Gastrocnemius medialis (tissue), 4 donors: ENCODE results near the gene FLT4.

Experiments used
- POLR2A ChIP-seq, 2 donors: fragments of 450-650 bp; IDR thresholded peaks; one replicate each; pipeline ENCODE4 v1.6.1; 2017; ENCODE audit warnings: antibody characterized with exemption in 2 of 2, mild to moderate bottlenecking in 2 of 2, moderate library complexity in 2 of 2
- TF ChIP-seq, protein P1 (sequence below), 5 experiments: fragments of 450-650 bp in 3 of 5; fragments of 200-600 bp in 2 of 5; sonication (generic) in 2 of 5; IDR thresholded peaks in 4 of 5; conservative IDR thresholded peaks in 1 of 5; 1 replicate in 4 of 5; 2 replicates in 1 of 5; pipeline ENCODE4 v1.5.1; 2016 to 2019; ENCODE audit warnings: antibody characterized with exemption in 5 of 5, mild to moderate bottlenecking in 3 of 5, moderate library complexity in 3 of 5

GRCh38 chr5:180691046-180691445, 41.6 kb upstream of the FLT4 start:
- TF ChIP-seq, protein P1, sequence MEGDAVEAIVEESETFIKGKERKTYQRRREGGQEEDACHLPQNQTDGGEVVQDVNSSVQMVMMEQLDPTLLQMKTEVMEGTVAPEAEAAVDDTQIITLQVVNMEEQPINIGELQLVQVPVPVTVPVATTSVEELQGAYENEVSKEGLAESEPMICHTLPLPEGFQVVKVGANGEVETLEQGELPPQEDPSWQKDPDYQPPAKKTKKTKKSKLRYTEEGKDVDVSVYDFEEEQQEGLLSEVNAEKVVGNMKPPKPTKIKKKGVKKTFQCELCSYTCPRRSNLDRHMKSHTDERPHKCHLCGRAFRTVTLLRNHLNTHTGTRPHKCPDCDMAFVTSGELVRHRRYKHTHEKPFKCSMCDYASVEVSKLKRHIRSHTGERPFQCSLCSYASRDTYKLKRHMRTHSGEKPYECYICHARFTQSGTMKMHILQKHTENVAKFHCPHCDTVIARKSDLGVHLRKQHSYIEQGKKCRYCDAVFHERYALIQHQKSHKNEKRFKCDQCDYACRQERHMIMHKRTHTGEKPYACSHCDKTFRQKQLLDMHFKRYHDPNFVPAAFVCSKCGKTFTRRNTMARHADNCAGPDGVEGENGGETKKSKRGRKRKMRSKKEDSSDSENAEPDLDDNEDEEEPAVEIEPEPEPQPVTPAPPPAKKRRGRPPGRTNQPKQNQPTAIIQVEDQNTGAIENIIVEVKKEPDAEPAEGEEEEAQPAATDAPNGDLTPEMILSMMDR (IDR thresholded peaks at IDR 0.05 in 4 of 5, conservative IDR thresholded peaks at IDR 0.05 in 1 of 5) = no peak
- no peak for TF ChIP-seq POLR2A (IDR thresholded peaks at IDR 0.05)
